GM19452 (cell line): Measurements from ENCODE around the gene CXorf49B.

Experiments used
- ATAC-seq: cut with Tn5 transposase; IDR thresholded peaks from one replicate; pipeline ENCODE4 v1.9.1; 2021; ENCODE audit not compliant: unreplicated experiment

Gene CXorf49B

DNA sequence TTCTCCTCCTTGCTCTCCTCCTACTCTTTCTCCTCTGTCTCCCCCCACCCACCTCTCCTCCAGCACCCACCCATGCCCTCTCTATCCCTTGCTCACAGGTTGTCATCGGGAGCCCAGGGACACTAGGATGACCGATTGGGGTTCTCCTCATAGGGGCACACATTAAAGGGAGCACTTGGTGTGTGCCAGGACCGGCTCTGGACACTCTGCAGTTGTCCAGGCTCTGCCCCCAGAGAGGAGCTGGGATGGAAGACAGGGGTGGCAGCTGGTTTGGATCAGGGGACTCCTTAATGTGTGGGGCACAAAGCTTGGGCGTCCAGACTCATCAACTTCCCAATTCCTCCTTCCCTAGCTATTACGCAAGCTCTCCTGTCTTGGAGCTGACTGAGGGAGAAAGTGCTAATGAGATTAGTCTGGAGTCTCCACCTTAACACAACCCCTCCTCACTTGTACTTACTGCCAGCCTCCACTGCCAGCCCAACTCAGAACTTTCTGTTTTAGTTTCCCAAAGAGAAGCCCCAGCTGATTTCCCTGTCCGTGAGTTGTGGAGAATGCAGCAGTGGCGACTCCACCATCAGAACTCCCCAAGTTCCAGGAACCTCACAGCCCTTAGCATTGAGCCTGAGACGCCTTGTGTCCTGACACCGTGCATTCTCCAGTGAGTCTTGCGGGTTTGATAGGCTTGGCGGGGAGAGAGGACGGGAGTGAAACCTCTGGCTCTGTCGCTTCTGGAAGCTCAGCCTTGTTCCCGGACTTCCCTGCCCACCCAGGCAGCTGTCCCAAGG lies 52.2 kb downstream of the CXorf49B start:
- no peak for ATAC-seq

- ATAC-seq: no peak
Observed at GRCh38 chrX:71815906-71816156, 52.7 kb downstream of the CXorf49B start.
